Activated T-cell treated with anti-CD3 and anti-CD28 coated beads for 4 hours (primary cell): ENCODE measurements around the gene HNRNPR.
A peak's percentile ranks its signal among the peaks of the same experiment; 100 is the strongest.

ENCODE experiments used
- DNase-seq: peaks from one replicate; pipeline ENCODE4 v3.0.0-alpha.2; 2020

The HNRNPR gene

DNA sequence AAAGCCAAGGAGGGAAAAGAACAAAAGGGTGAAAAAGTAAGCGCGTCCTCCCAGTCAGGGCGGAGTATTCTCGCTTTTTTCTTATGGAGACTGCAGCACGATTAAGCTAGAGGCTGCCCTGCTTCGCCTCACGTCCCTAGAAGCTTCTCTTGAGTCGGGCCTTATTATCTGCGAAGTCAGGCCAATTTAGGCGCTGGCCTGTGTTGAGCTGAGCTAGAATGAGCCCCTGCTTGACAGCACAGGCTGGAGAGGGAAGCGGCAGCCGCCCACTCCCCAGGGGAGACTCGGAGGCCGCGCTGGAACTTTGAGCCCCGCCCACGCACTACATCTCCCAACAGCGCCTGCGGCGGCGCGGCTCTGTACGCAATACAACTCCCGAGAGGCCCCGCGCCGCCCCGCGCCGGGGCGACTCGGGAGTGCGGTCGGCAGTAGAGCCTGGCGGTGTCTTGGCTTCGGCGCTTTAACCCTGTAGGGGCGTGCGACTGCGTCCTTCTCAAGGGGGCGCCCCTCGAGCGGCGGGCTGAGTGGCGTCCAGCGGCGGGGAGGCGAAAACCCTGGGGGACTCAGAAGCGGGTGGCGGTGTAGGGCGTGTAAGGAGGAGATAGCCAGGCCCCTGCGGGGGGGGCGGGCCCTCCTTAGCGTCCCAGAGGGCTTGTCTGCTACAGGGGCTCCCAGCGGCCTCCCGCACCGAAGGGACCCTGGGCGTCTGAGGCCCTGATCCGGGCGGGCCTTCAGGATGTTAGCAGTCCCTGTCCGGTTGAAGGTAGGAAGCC lies 24.7 kb upstream of the HNRNPR start:
- peak; percentile 81 for DNase-seq

DNA sequence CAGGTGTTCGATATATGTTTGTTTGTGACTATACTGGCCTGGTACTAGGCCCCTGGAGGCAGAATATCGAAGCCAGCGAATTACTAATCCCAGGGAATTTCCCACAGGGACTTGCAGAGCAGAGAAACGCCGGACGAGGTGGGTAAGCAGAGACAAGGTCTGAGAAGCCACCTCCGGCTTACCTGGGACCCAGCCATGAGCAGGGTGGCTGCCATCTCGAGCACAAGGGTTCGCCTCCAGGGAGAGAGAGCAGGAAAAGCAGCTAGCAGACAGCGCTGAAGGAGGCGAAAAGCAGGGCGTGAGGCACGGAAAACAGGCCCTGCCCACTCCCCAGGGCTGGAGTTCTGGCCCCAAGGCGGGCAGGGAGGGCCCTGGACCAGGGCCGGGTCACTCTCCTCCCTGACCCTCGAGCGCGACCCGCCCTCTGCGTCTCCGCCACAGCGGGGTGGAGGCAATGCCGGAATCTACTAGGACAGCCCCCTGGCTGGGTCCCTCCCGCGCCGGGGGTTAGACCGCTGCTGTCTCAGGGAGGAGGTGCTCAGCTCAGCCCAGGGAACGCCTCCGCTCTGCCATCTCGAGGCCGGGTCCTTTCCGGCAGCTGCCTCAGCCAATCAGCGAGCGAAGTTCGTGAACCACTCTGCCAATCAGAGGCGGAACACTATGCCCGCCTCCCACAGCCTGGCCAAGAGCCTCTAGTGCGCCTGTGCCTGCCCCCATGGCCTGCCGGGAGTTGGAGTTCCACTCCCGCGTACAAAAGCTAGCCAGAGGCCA lies 23.9 kb upstream of the HNRNPR start:
- DNase-seq: peak; percentile 94

DNA sequence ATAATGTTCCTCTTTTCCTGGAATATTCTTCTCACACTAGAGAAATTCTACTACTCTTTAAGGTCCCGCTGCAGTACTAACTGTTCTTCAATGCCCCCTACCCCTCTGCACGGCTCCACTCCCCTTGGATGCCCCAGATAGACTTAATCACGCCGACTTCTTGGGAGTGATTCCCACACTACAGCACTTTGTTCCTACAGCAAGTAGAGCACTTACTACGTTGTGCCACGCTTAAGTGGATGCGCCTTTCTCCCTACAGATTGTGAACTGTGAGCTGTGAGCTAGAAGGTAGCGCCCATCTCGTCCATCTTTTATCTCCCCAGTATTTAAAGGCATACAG lies 23.3 kb upstream of the HNRNPR start:
- DNase-seq: no peak

DNA sequence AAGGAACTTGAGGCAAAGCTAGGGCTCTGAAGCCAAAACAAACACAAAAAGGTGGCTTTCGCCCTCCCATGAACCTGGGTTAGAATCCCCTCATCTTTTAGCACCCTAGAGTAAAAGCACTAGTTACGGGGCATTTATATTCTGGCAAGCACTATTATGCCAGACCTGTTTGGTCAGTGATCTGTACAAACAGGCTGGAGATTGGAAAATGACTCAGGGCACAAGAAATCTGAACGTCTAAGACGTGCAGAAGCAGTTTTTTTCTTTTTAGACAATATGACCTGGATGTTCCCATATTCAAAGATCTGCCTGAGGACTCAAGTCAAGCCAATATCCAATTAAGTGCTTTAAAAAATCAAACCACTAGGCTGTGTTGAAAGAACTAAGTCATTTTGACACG lies 22.5 kb upstream of the HNRNPR start:
- DNase-seq: no peak

DNA sequence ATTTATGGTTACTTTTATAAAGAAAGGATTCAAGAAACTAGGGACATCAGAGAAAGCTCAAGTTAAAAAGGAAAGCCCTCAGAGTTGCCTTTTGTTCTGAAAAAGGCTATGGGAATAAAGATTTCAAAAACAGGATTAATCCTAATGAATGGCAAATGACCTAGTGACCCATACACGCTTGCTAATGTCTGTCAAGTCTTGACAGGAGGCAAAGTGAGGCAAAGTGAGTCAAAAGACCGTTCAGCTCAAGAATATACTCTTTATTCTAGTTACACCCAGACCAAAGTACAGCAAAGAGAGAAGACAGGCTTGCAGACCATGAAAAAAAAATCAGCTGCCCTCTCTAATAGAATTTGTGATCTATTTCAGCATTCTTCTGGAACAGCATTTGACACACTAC lies 22.1 kb upstream of the HNRNPR start:
- no peak for DNase-seq

- no peak for DNase-seq
These were observed 18.2 kb upstream of the HNRNPR start for GRCh38 chr1:23362218-23362713.

- no peak for DNase-seq
These were observed 14.3 kb upstream of the HNRNPR start for GRCh38 chr1:23358310-23358875.

- DNase-seq: no peak
These were observed 13.2 kb upstream of the HNRNPR start for GRCh38 chr1:23357138-23357908.

DNA sequence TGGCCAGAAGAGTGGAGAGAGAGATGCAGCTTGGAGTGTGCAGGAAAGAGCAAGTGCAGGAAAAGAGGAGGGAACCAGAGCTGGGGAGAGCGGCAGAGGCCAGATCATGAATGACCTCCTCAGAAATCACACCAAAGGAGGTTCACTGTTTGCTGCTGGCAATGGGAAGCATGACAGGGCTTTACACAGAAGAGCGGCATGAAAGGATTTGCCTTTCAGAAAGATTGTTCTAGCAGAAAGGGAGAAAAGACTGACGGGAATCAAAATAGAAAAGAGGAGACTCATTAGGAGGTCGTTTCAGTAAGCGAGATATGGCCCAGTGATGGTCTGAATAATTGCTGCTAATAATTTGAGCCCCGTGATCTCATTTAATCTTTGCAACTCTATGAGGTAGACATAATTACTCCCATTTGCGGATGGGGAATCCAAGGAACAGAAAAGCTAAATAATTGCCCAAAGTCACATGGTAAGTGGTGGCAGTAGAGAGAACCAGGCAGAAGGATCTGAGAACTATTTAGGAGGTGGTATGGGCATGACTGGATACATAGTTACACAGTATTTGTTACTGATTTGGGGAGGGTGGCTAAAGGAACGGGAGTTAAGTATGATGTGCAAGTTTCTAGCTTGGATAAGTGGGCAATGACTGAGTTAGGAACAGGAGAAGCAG lies 12.5 kb upstream of the HNRNPR start:
- DNase-seq: no peak

DNA sequence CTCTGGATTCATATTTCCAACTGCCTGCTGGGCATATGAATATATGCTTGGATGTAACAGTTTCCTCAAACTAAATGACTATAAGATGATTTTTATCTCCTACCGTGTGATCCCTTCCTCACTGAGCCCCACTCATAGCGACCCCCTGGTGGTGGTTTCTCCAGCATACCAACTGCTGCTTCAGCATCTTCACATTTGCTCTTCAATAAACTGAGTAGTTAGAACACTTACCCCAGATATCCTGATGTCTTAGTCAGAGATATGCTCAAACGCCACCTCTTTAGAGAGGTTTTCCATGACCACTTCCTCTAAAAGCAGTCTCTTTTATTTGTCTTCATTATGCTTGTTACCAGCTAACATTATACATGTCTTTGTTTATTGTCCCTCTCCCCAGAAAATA lies 10.2 kb upstream of the HNRNPR start:
- DNase-seq: no peak

- no peak for DNase-seq
These were observed 8.1 kb upstream of the HNRNPR start for GRCh38 chr1:23352096-23352695.

DNA sequence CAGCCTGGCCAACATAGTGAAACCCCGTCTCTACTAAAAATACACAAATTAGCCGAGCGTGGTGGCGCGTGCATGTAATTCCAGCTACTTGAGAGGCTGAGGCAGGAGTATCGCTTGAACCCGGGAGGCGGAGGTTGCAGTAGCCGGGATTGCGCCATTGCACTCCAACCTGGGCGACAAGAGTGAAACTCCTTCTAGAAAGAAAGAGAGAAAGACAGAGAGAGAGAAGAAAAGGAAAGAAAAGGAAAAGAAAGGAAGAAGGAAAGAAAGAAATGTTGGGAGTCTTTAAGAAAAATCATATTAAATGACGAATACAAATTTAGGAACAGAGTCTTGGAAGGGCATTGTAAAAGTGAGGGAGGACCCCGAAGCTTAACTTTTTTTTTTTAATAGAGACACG lies 1.8 kb upstream of the HNRNPR start:
- no peak for DNase-seq

GRCh38 chr1:23344987-23345472 lies 946 bp upstream of the HNRNPR start:
- DNase-seq: no peak

DNA sequence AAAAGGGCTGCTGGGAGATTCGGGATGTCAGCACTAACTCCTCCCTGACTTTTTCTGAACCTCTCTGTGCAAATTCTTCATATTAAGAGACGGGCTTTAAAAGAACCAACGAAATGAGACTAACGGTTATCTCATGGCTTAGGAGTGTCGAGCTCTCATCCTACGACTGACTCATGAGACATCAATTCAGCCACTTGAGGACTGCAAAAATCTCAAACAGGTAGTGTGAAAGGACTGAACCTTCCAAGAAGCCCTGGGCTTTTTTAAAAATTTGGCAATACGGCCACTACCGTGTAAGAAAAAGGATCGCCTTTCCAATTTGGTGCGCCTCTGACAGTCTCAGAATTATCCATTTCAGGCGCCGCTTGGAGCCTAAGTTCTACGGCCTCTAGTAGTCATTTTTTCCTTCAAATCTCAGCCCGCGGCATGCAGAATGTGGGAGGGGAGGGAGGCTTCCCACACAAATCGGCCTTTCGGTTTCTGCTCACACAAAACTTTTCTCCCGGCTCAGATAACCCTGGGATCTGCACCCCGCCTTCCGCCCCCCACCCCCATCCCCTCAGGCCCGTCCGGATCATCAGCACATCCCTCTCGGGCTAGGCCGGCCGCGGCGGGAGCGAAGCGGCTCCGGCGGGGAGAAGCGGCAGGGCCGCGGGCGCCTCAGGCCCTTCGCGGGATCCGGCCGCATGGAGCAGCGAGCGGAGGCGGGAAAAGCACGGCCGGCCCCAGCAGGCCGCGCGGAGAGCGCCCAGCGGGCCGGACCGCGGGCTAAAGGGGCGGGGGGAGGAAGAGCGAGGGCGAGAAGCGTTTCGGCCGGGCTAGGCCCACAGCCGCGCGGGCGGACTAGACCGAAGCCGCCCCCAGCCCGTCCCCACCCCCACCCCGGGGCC lies 618 bp downstream of the HNRNPR start:
- peak; percentile 47 for DNase-seq

DNA sequence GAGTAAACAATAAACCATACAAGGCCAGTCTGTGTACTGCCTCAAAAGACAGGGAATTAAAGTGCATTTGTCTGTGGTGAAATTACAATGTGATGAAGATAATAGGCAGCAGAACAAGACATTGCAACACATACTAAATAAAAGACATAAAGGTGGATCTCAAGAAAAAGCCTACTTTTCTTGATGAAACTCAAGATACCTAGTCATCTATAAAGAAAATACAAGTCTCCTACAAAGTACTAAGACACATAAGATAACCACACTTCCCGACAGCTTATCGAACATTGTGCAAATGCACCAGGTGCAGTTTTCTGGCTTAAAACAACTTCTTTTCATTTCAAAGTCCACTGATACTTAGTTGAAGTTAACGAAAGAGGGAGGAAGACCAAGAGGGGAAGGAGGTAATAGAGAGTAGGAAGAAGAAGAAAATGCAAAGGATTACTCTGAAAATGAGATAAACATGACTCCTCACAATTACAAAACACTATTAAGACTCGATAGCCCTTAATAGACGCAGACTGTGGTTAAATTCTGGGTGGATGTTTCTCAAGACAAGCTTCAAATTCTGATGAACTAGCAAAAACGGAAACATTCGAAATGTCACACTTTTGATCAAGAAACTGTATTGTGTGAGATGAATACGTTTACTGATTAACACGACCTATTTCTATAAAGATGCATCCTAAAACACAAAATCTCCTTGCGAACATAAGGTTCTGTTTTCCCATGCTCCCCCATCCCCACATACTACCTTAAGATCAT lies 2.0 kb downstream of the HNRNPR start:
- DNase-seq: no peak

DNA sequence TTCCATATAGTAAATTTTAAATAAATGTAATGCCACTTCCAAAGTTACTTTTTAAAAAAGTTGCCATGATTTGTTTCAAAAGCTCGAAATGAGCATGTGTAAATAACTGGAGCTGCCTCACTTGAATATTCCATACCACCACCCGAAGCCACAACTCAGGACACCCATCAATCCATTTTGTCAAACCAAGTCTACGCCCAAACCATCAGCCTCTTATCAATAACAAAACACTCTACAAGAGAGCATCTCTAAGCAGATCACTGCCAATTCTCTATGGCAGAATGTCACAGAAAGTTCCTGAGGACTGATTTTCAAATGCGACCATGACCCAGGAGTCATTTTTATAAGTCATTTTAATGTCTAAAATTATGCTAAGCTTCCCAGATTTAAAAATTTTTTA lies 4.5 kb downstream of the HNRNPR start:
- DNase-seq: no peak

DNA sequence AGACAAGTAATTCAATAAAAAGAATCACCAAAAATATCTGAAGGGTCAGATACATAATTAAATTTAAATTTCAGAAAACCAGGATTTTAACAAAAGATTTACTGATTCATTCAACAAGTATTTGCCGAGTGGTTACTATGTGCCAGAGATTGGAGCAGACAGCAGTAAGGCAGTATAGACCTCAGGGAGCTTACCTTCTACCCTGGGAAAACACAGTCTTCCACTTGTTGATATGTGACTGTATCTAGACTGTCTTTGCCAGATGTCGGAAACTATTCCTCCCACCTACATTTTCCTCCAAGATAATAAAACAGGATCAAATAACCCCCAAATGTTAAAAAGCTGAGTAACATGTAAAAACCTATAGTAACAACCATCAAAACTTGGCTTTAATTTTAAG lies 6.2 kb downstream of the HNRNPR start:
- DNase-seq: no peak

DNA sequence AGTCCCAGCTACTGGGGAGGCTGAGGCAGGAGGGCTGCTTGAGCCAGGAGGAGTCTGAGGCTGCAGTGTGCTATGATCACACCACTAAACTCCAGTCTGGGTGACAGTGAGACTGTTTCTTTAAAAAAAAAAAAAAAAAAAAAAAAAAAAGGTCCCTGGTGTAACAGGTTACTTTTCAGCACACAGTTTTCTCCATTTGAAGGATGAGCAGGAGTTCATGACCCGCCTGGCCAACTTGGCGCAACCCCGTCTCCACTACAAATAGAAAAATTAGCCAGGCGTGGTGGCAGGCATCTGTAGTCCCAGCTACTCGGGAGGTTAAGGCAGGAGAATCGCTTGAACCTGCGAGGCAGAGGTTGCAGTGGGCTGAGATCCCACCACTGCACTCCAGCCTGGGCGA lies 12.4 kb downstream of the HNRNPR start:
- no peak for DNase-seq

DNA sequence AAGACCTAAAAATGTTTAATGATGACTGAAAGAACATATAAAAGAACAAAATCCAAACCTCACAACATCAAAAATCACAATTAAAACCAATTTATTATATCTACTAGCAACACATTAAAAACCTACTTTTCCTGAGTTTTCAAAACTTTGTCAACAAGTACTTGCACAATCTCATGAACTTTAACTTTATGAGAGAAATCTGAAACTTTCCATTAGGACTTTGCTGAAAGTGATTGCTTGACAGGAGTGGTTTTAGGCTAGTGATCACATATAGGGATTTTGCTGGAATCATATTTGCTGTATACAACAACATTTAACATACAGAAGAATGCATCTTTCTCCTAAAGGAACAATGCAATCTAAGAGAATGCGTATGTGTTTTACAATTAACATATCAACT lies 13.2 kb downstream of the HNRNPR start:
- DNase-seq: no peak

DNA sequence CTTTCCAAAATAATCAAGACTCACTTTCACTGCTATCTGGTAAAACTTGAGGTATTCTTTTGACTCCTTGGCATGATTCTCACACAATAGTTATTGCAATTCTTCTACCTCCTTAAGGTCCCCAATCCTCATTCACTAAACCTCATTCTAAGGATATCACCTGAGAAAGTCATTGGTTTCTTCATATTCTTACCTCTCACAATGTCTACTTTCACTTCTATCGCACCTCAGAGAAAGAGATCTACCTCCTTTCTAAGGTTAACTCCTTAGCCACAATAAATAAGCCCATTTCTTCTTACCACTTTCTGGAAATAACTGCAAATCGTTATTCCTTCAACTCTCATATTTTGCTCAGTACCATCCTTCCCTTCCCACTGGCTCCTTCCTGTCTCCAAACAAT lies 18.7 kb downstream of the HNRNPR start:
- DNase-seq: no peak
